NCI-H82 treated with DMSO at 0.1 percent for 48 hours (cell line): ENCODE data around the gene CA10.

Experiments
- DNase-seq: peaks from one replicate; lab custom pipeline; 2025; ENCODE audit not compliant: unreplicated experiment; lab: John Stamatoyannopoulos, UW

The CA10 gene

DNA sequence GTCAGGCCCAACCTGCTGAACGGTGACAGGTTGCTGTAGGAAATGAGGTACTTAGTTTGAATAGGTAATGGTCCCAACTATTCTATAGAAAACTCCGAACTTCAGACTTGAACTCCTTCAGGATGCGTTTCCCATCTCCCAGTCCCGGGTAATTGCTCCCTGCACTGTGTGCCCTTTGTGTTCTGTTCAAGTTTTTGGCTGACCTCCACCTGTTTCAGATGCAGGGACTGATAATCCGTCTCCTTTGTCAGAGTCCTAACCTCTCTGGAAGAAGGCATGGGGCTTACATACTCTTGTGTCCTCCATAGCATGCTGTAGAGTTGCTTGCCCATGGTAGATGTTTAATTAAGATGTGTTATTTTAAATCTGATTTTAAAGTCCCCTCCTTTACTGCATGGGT, 547.7 kb downstream of the CA10 start:
- DNase-seq = no peak

DNA sequence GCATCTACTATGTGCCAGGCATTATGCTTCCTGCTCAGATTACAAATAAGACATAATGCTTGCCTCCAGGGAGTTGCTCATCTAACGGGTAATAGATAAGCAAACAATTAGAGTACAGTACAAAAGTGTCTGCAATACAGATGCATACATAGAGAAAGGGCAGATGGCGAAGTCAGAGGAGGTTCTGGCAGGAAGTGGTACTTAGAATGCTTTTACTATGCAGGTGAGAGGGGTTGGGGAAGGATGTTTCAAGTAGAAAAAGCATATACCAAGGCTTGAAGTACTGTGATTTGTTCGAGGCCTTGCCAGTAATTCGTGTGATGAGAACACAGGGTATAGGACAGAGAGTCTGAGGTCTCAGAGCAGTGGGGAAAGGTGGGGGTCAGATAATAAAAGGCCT, 548.4 kb downstream of the CA10 start:
- no peak for DNase-seq

DNA sequence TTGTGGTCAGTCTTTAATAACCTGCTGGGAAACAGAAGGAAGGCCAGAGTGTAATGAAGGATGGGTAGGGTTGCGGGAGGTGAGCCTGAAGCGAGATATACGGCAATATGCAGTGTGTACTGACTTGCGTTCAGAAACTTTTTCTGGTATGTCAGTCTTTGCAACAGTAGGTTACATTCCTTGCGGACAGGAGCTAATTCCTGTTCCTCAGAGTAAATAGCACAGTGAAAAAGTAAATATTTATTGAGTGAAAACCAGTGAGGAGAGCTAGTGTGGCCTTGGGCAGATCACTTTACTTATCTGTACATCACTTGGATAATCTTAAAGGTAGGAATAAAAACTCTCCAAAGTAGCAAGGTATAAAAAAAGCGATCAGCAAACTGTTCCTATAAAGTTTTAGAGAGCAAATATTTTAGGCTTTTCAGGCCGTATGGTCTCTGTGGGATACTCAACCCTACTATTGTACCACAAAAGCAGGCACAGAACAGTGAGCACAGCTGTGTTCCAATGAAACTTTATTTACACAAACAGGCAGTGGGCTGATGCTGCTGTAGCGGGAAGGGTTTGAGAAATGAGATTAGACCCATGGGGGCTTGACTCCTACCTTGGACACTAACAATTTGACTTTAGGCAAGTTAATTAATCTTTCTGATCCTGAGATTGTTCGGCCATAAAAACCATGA, 550.1 kb downstream of the CA10 start:
- no peak for DNase-seq

DNA sequence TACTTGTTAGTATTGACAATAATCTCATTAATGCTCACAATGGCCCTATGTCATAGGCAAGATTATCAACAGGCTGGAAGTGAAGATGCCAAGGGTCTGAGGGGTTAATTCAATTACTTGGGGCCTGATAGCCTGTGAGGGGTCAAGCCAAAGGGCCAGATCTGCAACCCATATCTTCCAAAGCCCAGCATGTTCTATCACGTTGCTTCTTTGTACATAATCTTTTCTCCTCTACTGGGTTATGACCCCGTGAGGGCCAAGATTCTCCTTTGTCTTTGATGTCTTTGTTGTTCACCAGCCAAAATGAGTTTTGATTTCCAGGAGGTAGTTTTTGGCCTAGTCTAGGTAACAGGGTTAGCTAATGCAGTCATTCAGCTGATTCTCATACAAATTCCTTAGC, 551.0 kb downstream of the CA10 start:
- DNase-seq = no peak

DNA sequence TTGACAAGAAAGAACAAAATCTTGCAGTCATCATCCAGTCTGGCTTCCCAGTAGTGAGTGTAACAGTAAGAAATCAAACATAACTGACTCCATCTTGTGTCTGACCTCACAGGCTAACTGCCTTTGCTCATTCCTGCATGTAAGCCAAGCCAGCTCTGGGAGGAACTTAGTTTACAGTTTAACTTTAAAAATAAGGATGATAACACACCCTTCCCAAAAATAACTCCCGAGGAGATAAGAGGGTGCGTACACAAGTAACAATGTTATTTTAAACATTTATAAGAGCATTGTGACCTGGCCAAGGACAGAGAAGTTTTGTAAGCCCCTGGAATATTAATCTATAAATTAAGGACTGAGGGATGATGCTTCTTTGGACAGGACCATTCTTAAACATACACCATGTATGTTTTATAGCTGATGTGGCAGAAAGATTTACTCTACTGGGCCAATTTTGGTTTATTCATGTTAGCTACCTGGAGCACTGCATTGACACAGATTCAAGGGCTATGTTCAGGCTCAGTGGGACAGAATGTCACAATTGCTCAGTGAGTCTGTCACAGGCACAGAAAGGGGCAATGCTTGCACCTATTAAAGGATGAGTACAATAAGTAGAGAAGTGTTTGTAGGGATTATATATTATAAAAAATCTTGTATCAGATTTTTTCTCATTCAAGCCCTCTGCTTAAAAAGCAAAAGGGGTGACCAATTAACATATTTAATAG, 554.1 kb downstream of the CA10 start:
- no peak for DNase-seq

DNA sequence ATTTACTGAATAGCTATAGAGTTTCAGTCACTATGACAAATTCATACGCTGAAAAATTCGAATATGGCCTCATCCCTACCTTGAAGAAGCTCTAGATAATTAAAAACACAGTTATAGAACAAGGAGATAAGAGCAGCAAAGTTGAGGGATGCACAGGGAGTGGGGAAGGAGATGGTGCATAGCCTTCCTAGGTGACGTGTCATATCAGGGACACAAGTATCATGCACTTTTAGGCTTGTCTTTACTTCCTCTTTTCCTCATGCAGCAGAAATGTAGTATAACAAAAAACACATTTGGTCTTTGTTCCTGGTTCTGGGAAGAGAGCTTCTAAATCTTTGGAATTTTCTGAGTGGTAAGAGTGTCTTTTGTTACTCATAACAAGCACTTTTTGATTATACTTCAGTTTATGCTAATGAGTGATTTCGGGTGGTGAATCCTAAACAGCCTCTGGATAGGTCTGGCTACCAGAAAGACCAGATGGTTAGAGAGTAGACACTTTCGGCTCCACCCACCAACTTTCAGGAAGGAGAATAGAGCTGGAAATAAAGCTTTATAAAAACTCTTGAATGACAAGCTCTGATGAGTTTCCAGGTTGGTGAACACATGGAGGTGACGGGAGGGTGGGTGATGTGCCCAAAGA, 556.8 kb downstream of the CA10 start:
- no peak for DNase-seq

DNA sequence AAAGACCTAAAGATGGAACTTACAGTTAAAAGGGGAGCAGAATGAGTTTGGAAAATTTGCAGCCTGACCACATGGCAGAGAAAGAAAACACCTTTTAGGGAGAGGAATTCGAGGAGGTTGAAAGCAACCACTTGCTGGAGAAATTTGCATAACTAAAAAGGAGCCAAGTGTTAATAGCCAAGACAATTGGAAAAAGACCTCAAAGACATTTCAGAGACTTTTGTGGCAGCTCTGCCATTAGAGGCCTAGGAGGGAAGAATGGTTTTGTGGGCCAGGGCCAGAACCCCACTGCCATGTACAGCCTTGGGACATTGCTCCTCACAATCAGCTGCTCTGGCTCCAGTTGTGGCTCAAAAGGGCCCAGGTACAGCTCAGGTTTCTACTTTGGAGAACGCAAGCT, 559.7 kb downstream of the CA10 start:
- no peak for DNase-seq

DNA sequence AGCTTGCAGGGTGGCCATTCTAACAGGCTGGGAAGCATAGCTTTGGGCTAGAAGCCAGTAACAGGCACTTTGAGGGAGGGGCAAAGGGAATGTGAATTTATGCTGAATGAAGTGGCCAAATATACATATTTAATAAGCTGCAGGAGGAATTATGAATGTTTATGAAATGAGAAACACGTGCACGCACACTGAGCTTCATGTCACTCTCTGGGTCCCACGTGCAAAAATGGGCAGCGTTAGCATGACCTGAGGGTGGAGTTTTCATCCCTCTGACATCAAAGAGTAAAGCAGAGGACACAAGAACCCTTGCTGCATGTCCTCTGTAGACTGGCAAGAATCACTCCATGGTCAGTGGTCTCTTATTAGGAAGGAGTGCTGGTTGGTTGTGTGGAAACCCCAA, 561.2 kb downstream of the CA10 start:
- DNase-seq = no peak

DNA sequence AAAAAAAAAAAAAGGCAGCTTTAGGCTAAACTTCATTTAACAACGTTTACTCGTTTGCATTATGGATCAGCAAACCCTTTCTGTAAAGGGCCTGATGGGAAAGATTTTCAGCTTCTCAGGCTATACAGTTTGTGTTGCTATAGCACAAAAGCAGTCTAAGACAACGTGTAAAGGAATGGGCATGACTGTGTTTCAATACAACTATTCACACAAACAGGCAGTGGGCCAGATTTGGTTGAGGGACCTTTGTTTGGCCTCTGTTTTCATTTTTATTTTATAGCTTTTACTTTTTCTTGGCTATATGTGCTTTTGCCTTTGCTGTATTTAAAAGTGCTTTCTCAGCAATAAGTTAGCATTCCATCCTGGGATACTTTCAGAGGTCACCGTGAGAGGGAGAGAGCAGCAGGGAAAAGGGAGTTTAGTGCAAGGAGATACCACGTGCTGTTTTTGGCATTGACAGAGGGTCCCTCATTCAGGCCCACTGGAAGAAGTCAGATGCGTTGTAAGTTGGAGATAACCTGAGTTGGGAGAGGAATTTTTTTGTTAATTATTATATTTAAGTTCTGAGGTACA, 562.6 kb downstream of the CA10 start:
- no peak for DNase-seq

DNA sequence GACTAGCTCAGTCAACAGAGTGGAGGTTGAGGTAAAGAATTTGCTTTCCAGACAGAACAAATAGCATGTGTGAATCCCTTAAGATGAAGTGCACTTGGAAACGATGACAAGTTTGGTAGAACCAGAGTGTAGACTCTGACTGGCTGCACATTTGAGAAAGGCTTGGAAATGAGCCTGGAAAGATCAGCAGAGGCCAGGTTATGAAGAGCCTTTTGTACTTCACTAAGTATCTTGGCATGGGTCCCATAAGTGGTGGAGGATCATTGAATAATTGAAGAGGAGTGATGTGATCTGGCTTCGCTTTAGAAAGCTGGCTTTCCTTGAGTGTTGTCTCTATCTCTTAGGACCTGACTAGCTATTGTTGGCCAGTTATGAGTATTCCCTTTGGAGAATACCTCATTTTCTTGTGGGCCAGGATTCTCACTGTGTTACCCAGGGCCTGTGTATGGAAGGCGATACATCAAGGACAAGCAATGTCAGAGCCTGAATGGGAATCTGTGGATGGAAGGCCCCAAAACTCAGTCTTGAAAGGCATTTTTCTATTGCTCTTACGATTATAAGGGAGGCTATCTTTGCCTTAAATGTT, 568.4 kb downstream of the CA10 start:
- no peak for DNase-seq

DNA sequence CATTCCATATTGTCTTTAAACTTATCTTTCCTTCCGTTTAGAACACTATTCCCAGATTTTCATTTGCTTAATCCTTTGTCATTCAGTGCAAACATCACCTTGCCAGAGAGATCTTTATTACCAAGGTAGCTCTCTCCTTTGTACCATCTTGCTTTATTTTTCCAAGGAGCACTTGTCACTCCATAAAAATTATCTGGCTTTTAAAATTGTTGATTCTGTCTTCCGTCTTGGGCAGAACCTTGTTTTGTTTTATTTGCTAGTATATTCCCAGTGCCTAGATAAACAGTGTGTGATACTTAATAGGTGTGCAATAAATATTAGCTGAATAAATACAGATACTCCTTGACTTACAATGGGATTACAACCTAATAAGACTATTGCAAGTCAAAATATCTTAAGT, 570.5 kb downstream of the CA10 start:
- no peak for DNase-seq

DNA sequence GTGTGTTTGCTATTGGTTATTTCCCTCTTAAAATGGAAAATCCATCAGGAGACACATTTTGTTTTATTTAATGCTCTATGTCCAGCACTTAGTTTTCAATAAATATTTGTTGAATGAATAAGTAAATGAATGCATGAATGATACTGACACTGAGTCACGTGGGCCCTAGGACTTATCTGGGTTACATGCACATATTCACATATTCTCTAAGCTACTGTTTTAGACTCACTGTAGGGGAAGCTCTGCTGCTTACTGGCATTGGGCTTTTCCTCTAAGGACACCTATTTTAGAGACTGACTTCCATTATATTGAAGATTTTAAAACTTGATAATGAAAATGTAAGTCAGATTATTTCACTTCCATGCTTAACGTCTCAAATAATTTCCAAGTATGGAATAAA, 571.0 kb downstream of the CA10 start:
- no peak for DNase-seq

DNA sequence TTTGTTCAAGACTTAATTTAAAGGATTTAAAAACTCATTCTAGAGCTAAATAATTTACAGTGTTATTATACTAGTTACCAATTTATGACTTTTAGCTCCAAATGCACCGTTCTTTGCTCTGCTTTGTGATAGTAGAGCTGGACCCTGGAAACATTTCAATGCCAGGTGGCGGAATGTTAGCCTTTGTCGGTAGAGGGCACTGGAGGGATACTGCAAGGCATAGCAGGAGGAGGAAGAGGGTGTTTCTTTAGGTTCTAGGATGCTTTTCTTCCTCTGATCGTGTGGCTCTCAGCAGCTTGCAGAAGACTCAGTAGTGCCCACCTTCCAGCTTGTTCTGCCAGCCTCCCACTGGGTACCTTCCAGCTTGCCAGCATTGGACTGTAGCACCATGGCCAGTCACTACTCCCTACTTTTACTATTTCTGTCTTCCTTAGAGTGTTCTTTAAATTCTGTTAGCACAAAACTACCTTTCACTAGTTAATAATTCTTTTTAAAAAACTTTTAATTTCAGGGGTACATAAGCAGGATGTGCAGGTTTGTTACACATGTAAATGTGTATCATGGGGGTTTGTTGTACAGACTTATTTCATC, 572.9 kb downstream of the CA10 start:
- DNase-seq = peak; percentile 22

DNA sequence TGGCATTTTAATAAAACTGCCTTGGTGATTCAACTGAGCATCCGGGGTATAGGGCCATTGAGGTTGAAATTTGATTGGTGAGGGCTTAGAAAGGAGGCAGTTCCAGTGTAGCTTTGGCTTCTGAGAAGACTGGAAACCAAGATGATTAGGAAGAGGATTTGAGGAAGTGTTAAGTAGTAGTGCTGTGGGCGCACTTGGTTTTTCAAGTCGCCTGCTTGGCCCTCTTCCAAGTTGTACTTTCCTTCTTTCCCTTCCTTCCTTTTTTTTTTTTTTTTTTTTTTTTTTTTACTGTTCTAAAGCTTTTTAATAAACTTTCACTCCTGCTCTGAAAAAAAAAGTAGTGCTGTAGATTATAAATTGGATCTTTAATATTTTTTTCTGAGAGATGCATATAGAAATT, 577.6 kb downstream of the CA10 start:
- no peak for DNase-seq
